GM12878 (cell line): ENCODE measurements around the gene RAPGEF1. TPM values are rescaled to one million over a fixed set of nuclear protein-coding genes. Genes with fewer than 3 reads are reported as not detected.

Source experiments
- ATAC-seq: fragments of 200-7000 bp; cut with Tn5 transposase; 3 replicates; pipeline ENCODE4 v1.9.1; 2020; ENCODE audit warnings: mild to moderate bottlenecking, moderate library complexity
- BruUV-seq: library from RNA; stranded (reverse); fragments of 400-500 nt; replicated peaks from 2 replicates; lab custom pipeline; 2021; lab: Mats Ljungman, UMichigan
- CTCF ChIA-PET: fragments of 300-600 bp; sonication (Branson Sonifier 250); formaldehyde crosslinking; extraction: SDS; loops from one replicate; lab custom pipeline; 2021; ENCODE audit warnings: inconsistent platforms; lab: Yijun Ruan, JAX
- POLR2A ChIA-PET: fragments of 350-600 bp; formaldehyde crosslinking; extraction: SDS; loops from one replicate; lab custom pipeline; 2021; ENCODE audit warnings: inconsistent platforms; lab: Charles Lee
- RAD21 ChIA-PET: fragments of 300-600 bp; sonication (Branson Sonifier 250); formaldehyde crosslinking; loops from one replicate; lab custom pipeline; 2023; ENCODE audit warnings: antibody characterized with exemption; ENCODE audit not compliant: unreplicated experiment; lab: Charles Lee
- SMC1A ChIA-PET: fragments of 300-600 bp; sonication (Branson Sonifier 250); formaldehyde crosslinking; loops from one replicate; lab custom pipeline; 2023; ENCODE audit not compliant: unreplicated experiment, uncharacterized antibody; lab: Charles Lee
- DNase-seq: peaks from one replicate; pipeline ENCODE4 v3.0.0-alpha.2; 2011; ENCODE audit warnings: low read depth, low spot score
- FAIRE-seq: peaks from 3 replicates; lab custom pipeline; 2011; peaks lifted over from hg19 to GRCh38; lab: Jason Lieb, UNC
- H2AFZ ChIP-seq: 2 replicates; pipeline ENCODE4 v1.6.0; 2011; ENCODE audit warnings: low read depth, low read length, control low read depth; ENCODE audit not compliant: control insufficient read depth
- H3K27ac ChIP-seq: 2 replicates; pipeline ENCODE4 v1.5.1; 2011; ENCODE audit warnings: control low read depth; ENCODE audit not compliant: control insufficient read depth, insufficient read depth
- H3K27me3 ChIP-seq, 2 experiments: replicated peaks in 1 of 2; 2 replicates each; pipeline versions ENCODE4 v1.6.0 to v1.6.1; 2011; ENCODE audit warnings: low read length in 1 of 2; ENCODE audit not compliant: control insufficient read depth in 2 of 2, insufficient read depth in 2 of 2
- H3K36me3 ChIP-seq, 2 experiments: 2 replicates each; pipeline ENCODE4 v1.5.1; 2011; ENCODE audit warnings: low read length in 1 of 2; ENCODE audit not compliant: control insufficient read depth in 2 of 2, insufficient read depth in 2 of 2
- H3K4me1 ChIP-seq: 2 replicates; pipeline ENCODE4 v1.6.1; 2011; ENCODE audit warnings: mild to moderate bottlenecking, low read length, moderate library complexity, mixed read lengths; ENCODE audit not compliant: control insufficient read depth, insufficient read depth
- H3K4me2 ChIP-seq: 2 replicates; pipeline ENCODE4 v1.6.0; 2011; ENCODE audit warnings: control low read depth; ENCODE audit not compliant: control insufficient read depth, insufficient read depth
- H3K4me3 ChIP-seq: fragments of 200-600 bp; sonication (generic); 2 replicates; pipeline ENCODE4 v1.5.1; 2016
- H3K79me2 ChIP-seq: 2 replicates; pipeline ENCODE4 v1.6.0; 2011; ENCODE audit warnings: low read length; ENCODE audit not compliant: control insufficient read depth, insufficient read depth
- H3K9ac ChIP-seq: 2 replicates; pipeline ENCODE4 v1.8.0; 2011; ENCODE audit warnings: low read length, control low read depth, mixed read lengths; ENCODE audit not compliant: control insufficient read depth, insufficient read depth
- H3K9me3 ChIP-seq: replicated peaks from 3 replicates; pipeline ENCODE4 v1.5.1; 2011; ENCODE audit warnings: mild to moderate bottlenecking, low read length; ENCODE audit not compliant: control insufficient read depth, insufficient read depth
- H4K20me1 ChIP-seq: 2 replicates; pipeline ENCODE4 v1.6.0; 2011; ENCODE audit not compliant: control insufficient read depth, insufficient read depth
- CBX3 ChIP-seq: fragments of 200-600 bp; sonication (generic); IDR thresholded peaks from 2 replicates; pipeline ENCODE4 v1.6.1; 2016; ENCODE audit warnings: low read depth, borderline replicate concordance
- CBX5 ChIP-seq: sonication (generic); IDR thresholded peaks from 2 replicates; pipeline ENCODE4 v1.6.1; 2016; ENCODE audit warnings: low read depth, moderate library complexity, mild to moderate bottlenecking, inconsistent platforms
- CHD1 ChIP-seq: IDR thresholded peaks from 2 replicates; pipeline ENCODE4 v1.6.1; 2012; ENCODE audit warnings: low read depth, low read length, improper control_type of control experiment
- EGR1 ChIP-seq, 2 experiments: IDR thresholded peaks; 1 replicate in 1 of 2; 2 replicates in 1 of 2; pipeline ENCODE4 v1.6.1; 2011 to 2012; ENCODE audit warnings: low read depth in 2 of 2, low read length in 2 of 2, borderline replicate concordance in 1 of 2, mild to moderate bottlenecking in 1 of 2, moderate library complexity in 1 of 2
- FOXM1 ChIP-seq: IDR thresholded peaks from 2 replicates; pipeline ENCODE4 v1.6.1; 2012; ENCODE audit warnings: low read depth, mild to moderate bottlenecking, inconsistent platforms, low read length, moderate library complexity
- KAT2A ChIP-seq: conservative IDR thresholded peaks from 2 replicates; pipeline ENCODE4 v1.6.1; 2011; ENCODE audit warnings: low read depth, low read length; ENCODE audit not compliant: control insufficient read depth
- MXI1 ChIP-seq: fragments of 150-350 bp; IDR thresholded peaks from 2 replicates; pipeline ENCODE4 v1.6.1; 2011; ENCODE audit warnings: low read depth, mild to moderate bottlenecking, inconsistent platforms, low read length, improper control_type of control experiment
- MYB ChIP-seq: fragments of 150-350 bp; IDR thresholded peaks from 2 replicates; pipeline ENCODE4 v1.6.1; 2014; ENCODE audit warnings: mild to moderate bottlenecking, low read depth, low read length, borderline replicate concordance
- NFYB ChIP-seq: IDR thresholded peaks from 2 replicates; pipeline ENCODE4 v1.6.1; 2011; ENCODE audit warnings: low read depth, mild to moderate bottlenecking, low read length, improper control_type of control experiment, moderate library complexity; ENCODE audit not compliant: insufficient read depth
- STAT1 ChIP-seq: fragments of 450-650 bp; conservative IDR thresholded peaks from 2 replicates; pipeline ENCODE4 v1.6.1; 2014; ENCODE audit warnings: antibody characterized with exemption, mild to moderate bottlenecking
- STAT3 ChIP-seq: IDR thresholded peaks from 2 replicates; pipeline ENCODE4 v1.6.1; 2011; ENCODE audit warnings: low read depth, low read length, improper control_type of control experiment
- TAF1 ChIP-seq: IDR thresholded peaks from 2 replicates; pipeline ENCODE4 v1.6.1; 2011; ENCODE audit warnings: mild to moderate bottlenecking, low read depth, low read length, borderline replicate concordance
- ZNF24 ChIP-seq: fragments of 450-650 bp; IDR thresholded peaks from 2 replicates; pipeline ENCODE4 v1.6.1; 2017; ENCODE audit warnings: antibody characterized with exemption, mild to moderate bottlenecking
- WGBS: methylation state at CpG from one replicate; pipeline ENCODE4 v1.1.6; 2016; ENCODE audit warnings: low lambda C conversion rate; ENCODE audit not compliant: insufficient replicate concordance, insufficient coverage; ENCODE audit errors: missing lambda C conversion rate; 5-methylcytosine and 5-hydroxymethylcytosine counted together
- in situ Hi-C: fragments of 300-500 bp; cut with MboI; formaldehyde crosslinking; loops from 9 replicates; pipeline ENCODE4 v1.14.3; 2018; ENCODE audit warnings: mixed read lengths
- intact Hi-C: fragments of 100-400 bp; cut with micrococcal nuclease; formaldehyde crosslinking; loops from one replicate; pipeline ENCODE4 v1.14.2; 2022; ENCODE audit not compliant: unreplicated experiment
- polyA plus RNA-seq, 11 experiments: library from polyadenylated mRNA; depleted of rRNA in 4 of 11; unstranded in 6 of 11; stranded (reverse) in 5 of 11; fragments of >200 nt; fragmentation: Nextera tagmentation in 4 of 11; fragmentation: Illumina TruSeq in 1 of 11; extraction: Ambion mirVana in 4 of 11; extraction: Trizol in 1 of 11; gene quantifications; 1 replicate in 1 of 11; 2 replicates in 10 of 11; pipeline versions ENCODE4 v1.2.1 to v1.2.3, GENCODE V29; 2011 to 2016; ENCODE audit warnings: inconsistent platforms in 2 of 11, missing spikeins in 2 of 11, low read depth in 1 of 11
- total RNA-seq, 4 experiments: library from RNA; depleted of rRNA in 3 of 4; stranded (reverse); fragments of >200 nt in 3 of 4; fragmentation: Illumina TruSeq in 1 of 4; extraction: Trizol in 1 of 4; gene quantifications; 2 replicates each; pipeline versions ENCODE4 v1.2.1 to v1.2.3, GENCODE V29; 2013 to 2021
- TF ChIP-seq, protein P1 (sequence below): IDR thresholded peaks from 2 replicates; pipeline ENCODE4 v1.6.1; 2012; ENCODE audit warnings: improper control_type of control experiment, low read depth, low read length; ENCODE audit not compliant: insufficient replicate concordance
- TF ChIP-seq, protein P2 (sequence below): IDR thresholded peaks from 2 replicates; pipeline ENCODE4 v1.6.1; 2011; ENCODE audit warnings: mild to moderate bottlenecking, low read depth, low read length, moderate library complexity; ENCODE audit not compliant: insufficient replicate concordance
- TF ChIP-seq, protein P3 (sequence below): fragments of 450-650 bp; IDR thresholded peaks from 2 replicates; pipeline ENCODE4 v1.6.1; 2016; ENCODE audit warnings: mild to moderate bottlenecking

RAPGEF1 gene
- total and polyA plus RNA-seq, 10 of the 15 experiments (the other 5 are each of a cell fraction or from before 2014, with no cell fraction given) = 0.42 to 113 (median 45.9) TPM

DNA sequence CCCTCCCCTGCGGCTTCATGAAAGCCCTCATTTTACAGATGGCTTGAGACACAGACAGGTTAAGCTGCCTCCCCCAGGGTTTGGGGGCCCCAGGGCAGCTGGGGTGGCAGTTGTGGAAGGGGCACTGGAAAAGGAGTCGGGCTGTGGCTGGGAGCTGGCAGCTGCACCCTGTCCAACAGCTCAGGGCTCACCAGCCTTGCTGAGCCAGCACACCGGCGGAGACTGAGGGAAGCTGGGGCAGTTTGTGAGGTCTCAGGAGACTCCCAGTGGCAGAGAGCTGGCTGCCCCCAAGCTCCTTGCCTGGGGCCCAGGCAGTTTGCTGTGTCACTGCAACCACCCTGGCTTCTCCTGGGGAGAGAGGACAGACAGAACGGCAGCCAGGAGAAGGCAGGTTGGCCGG is 34.8 kb upstream of the RAPGEF1 start:
- DNase-seq (no peak), ATAC-seq (no peak), FAIRE-seq (no peak)
- Histone ChIP-seq H3K27ac (no peak overlapping the region), H3K4me1 (no peaks in the 10 kb centered on the region), H3K36me3 (no peaks in the 10 kb centered on the region), H3K4me3 (no peak overlapping the region), H3K79me2 (no peaks in the 10 kb centered on the region), H3K9ac (no peak overlapping the region), H3K9me3 (no peaks in the 10 kb centered on the region), H3K27me3 (no peaks in the 10 kb centered on the region), H3K4me2 (no peak overlapping the region), H2AFZ (no peak overlapping the region), H4K20me1 (no peaks in the 10 kb centered on the region)
- intact Hi-C loops = no loop called here
- in situ Hi-C loops = no loop called here
- POLR2A ChIA-PET = interaction anchor here (1.2 kb wide), 1 partner anchor 461 kb away, joined by 3 read pairs; no protein-coding TSS in a partner anchor
- BruUV-seq = no TSS peak
- RAD21 ChIA-PET = no interaction called here
- SMC1A ChIA-PET = no interaction called here
- CTCF ChIA-PET = no interaction called here
- 37% methylated on average over 6 of the region's 6 CpGs for WGBS
- TF ChIP-seq ZNF24 = no peak
- no peak for TF ChIP-seq CBX3
- TF ChIP-seq CBX5 = no peak
- no peak for TF ChIP-seq FOXM1
- no peak for TF ChIP-seq MXI1
- TF ChIP-seq, protein P1, sequence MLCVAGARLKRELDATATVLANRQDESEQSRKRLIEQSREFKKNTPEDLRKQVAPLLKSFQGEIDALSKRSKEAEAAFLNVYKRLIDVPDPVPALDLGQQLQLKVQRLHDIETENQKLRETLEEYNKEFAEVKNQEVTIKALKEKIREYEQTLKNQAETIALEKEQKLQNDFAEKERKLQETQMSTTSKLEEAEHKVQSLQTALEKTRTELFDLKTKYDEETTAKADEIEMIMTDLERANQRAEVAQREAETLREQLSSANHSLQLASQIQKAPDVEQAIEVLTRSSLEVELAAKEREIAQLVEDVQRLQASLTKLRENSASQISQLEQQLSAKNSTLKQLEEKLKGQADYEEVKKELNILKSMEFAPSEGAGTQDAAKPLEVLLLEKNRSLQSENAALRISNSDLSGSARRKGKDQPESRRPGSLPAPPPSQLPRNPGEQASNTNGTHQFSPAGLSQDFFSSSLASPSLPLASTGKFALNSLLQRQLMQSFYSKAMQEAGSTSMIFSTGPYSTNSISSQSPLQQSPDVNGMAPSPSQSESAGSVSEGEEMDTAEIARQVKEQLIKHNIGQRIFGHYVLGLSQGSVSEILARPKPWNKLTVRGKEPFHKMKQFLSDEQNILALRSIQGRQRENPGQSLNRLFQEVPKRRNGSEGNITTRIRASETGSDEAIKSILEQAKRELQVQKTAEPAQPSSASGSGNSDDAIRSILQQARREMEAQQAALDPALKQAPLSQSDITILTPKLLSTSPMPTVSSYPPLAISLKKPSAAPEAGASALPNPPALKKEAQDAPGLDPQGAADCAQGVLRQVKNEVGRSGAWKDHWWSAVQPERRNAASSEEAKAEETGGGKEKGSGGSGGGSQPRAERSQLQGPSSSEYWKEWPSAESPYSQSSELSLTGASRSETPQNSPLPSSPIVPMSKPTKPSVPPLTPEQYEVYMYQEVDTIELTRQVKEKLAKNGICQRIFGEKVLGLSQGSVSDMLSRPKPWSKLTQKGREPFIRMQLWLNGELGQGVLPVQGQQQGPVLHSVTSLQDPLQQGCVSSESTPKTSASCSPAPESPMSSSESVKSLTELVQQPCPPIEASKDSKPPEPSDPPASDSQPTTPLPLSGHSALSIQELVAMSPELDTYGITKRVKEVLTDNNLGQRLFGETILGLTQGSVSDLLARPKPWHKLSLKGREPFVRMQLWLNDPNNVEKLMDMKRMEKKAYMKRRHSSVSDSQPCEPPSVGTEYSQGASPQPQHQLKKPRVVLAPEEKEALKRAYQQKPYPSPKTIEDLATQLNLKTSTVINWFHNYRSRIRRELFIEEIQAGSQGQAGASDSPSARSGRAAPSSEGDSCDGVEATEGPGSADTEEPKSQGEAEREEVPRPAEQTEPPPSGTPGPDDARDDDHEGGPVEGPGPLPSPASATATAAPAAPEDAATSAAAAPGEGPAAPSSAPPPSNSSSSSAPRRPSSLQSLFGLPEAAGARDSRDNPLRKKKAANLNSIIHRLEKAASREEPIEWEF = no peak
- TF ChIP-seq MYB = no peak
- TF ChIP-seq CHD1 = no peak
- TF ChIP-seq EGR1 (IDR thresholded peaks at IDR 0.05; ENCODE audit: borderline replicate concordance in 1 of 2, low read depth in 2 of 2, low read length in 2 of 2) = no peak
- TF ChIP-seq, protein P2, sequence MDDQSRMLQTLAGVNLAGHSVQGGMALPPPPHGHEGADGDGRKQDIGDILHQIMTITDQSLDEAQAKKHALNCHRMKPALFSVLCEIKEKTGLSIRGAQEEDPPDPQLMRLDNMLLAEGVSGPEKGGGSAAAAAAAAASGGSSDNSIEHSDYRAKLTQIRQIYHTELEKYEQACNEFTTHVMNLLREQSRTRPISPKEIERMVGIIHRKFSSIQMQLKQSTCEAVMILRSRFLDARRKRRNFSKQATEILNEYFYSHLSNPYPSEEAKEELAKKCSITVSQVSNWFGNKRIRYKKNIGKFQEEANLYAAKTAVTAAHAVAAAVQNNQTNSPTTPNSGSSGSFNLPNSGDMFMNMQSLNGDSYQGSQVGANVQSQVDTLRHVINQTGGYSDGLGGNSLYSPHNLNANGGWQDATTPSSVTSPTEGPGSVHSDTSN = no peak
- TF ChIP-seq, protein P3, sequence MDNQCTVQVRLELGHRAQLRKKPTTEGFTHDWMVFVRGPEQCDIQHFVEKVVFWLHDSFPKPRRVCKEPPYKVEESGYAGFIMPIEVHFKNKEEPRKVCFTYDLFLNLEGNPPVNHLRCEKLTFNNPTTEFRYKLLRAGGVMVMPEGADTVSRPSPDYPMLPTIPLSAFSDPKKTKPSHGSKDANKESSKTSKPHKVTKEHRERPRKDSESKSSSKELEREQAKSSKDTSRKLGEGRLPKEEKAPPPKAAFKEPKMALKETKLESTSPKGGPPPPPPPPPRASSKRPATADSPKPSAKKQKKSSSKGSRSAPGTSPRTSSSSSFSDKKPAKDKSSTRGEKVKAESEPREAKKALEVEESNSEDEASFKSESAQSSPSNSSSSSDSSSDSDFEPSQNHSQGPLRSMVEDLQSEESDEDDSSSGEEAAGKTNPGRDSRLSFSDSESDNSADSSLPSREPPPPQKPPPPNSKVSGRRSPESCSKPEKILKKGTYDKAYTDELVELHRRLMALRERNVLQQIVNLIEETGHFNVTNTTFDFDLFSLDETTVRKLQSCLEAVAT = no peak
- TF ChIP-seq TAF1 = no peak
- TF ChIP-seq STAT1 = no peak
- TF ChIP-seq STAT3 = no peak
- TF ChIP-seq NFYB = no peak
- no peak for TF ChIP-seq KAT2A
